ENCODE data around the gene NDUFAF8.

The NDUFAF8 gene

DNA sequence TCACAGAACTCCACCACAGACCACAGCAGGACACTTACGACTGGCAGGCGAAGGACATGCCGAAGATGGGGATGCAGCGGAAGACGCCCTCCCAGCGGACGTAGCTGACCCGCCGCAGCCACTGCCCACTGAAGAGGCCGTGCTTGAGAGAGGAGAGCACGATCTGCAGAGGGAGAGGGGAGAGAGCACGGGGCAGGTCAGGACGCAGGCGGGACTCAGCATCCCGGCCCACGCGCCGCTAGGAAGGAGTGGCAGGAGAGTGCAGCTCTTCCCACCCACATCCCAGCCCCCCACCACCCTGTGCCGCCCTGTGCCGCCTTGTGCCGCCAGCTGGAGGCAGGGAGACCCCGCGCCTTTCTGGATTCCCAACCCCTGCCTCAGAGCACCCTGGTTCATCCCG lies 41.5 kb downstream of the NDUFAF8 start:
- no peak for FAIRE-seq
- no peak for TF ChIP-seq POLR2A (IDR thresholded peaks at IDR 0.05; ENCODE audit: low read depth, low read length)
- no peak for DNase-seq (ENCODE audit: insufficient read length, low spot score)

DNA sequence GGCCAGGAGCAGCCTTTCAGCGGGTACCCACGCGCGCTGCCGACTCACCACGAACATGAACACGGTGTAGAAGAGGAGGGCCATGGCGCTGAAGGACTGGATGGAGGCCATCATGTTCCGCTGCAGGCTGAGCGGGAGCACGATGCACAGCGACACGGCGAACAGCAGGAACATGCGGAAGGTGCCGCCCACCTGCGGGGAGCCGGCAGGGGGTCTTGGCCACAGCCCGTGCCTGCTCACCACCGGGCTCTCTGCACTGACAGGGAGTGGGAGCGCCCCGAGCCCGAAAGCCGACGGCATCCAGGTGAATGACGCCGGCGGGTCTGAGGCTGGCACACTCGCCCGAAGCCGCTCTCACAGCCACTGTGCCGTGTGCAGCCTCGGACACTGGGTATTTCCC lies 43.0 kb downstream of the NDUFAF8 start:
- DNase-seq (ENCODE audit: insufficient read length, low spot score), result no peak
- no peak for FAIRE-seq
- TF ChIP-seq POLR2A (IDR thresholded peaks at IDR 0.05; ENCODE audit: low read depth, low read length), result no peak

DNA sequence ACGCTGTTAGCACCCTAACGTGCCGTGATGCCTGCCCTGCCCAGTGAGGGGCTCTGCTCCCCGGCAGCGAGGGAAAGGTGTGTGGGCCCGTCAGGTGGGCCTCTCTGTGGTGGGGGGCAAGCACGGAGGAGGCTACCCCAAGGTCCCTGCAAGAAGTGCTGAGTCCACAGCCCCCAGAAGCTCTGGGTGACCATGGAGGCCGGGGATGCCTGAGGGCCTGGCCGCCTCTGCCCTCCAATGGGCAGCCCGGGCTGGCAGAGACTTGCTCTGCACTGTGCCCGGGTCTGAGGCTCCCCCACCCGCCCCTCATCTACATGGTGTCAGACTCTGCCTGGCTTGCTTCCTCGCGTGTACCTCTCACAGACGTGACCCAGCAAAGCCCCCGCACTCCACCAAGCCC lies 43.8 kb downstream of the NDUFAF8 start:
- DNase-seq (ENCODE audit: insufficient read length, low spot score) (no peak), FAIRE-seq (no peak)
- no peak for TF ChIP-seq POLR2A (IDR thresholded peaks at IDR 0.05; ENCODE audit: low read depth, low read length)

DNA sequence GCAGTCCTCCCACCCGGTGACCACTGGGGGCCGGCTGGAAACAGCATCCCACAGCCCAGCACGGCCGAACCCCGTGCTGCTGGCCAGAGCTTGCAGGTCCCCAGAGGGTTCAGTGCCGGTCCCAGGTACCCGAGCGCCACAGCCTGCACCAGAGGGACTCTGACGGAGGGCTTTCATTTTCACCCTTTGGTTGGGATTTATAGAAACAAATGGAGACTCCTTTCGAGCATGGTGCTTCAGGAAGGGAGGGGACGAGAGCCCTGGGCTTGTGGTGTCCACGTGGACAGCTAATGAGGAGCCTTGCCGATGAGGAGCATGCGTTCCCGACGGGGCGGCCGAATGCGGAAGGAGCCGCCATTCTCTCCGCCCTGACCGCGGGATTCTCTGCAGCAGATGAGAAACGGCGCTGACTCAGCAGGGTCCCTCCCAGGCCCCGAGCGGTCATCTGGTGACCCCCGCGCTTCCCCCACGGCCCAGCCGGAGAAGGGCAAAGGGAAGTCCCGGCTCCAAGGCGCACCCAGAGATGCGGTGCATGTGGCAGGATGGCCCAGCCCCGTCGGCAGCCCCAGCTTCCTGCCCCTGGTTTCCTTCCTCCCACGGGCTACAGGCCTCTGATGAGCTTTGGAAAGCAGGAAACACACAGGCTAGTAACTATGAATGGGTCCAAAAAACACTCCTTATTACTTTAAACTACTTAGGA lies 46.2 kb downstream of the NDUFAF8 start:
- no peak for DNase-seq (ENCODE audit: insufficient read length, low spot score)
- no peak for TF ChIP-seq POLR2A (IDR thresholded peaks at IDR 0.05; ENCODE audit: low read depth, low read length)
- no peak for FAIRE-seq

DNA sequence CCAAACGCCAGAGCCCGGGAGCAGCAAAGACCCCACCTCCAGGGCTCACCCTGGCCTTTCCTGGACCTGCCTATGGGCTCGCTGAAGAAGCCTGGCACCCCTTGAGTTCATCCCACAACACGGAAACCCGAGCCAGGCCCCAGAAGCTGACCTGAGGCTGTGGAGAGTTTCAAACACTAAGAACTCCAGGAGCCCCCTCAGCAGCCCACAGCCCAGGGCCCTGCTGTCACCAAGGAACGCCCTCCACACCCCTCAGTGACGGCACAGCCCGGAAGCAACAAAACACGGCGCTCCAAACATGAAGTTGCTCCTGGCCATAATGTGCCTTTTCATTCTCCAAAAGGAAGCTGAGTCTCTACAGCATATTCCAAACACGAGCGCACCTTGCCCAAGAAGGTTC lies 46.8 kb downstream of the NDUFAF8 start:
- no peak for DNase-seq (ENCODE audit: insufficient read length, low spot score)
- no peak for TF ChIP-seq POLR2A (IDR thresholded peaks at IDR 0.05; ENCODE audit: low read depth, low read length)
- no peak for FAIRE-seq

DNA sequence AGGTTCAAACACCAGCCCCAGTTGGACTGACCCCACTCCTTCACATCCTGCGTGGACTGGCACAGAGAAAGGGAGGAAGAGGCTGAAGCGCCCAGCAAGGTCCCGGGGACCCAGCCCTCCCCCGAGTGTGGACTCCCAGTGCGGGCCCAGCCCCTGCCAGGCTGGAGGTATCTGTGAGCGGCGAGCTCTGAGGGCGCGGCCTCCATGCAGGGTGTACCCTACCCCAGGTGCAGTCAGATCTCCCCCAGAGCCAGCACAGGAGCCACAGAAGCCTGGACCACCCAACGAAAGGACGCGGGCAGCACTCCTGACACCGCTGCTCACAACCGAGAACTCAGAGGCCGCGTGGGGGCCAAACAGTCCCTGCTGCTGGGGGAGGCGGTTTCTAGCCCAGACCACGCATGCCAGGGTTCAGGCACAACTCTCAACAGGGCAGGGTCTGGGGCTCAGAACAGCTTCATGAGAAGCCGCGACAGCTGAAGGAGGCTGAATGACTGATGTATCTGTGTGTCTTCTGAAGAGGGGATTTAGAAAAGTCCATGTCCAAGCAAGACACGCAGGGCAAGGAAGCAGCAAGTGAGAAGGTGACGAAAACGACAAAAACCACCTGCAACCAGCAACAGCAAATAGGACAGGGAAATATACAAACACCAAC lies 47.5 kb downstream of the NDUFAF8 start:
- TF ChIP-seq POLR2A (IDR thresholded peaks at IDR 0.05; ENCODE audit: low read depth, low read length), result no peak
- no peak for DNase-seq (ENCODE audit: insufficient read length, low spot score)
- FAIRE-seq, result no peak

DNA sequence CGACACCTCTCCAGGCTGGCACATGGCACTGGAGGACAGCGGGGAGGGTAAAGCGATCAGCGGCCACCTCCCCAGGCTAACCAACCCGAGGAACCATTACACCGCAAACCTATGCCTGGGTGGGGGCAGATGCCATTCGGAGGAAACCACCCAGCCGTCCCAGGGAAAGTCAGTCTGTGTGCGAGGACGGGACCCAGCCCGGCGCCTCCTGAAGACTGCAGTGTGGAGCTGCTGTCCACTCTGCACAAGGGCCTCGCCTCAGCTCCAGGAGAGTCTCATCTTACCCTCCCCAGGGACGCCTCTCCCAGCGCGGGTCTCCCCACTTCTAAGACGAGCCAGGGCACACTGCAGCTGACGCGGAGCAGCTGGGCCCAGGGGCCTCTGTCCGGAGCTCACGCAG lies 48.0 kb downstream of the NDUFAF8 start:
- FAIRE-seq (no peak), DNase-seq (ENCODE audit: insufficient read length, low spot score) (no peak)
- no peak for TF ChIP-seq POLR2A (IDR thresholded peaks at IDR 0.05; ENCODE audit: low read depth, low read length)

DNA sequence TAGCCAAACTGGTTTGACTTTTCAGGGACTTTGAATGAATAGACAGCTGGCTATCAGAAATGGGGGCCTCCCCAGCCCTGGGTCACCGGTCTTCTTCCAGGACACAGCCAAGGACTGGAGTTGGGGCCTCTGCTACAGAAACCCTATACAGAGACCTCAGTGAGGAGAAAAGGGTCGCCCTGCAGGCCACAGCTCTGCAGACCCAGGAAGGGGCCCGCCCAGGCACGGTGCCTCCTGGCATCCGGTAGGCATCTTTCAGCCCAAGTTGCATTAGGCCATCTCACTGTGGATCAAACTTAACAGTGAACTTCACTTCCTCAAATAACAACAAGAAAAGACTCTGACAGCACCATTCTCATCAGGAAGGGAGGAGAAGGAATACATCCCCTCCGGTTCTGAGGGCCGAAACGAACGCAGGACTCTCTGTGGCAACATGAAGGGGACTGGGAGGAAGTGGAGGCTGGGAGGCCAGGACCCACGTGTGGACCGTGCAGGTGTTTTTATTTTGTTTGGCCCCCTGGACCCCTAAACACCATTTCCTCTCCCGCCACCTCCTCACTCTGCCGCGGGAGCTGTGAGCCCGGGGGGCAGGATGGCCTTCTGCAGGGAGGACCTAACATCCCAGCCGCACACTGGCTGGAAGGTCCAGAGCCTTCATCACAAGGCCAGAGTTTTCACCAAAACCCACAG lies 48.8 kb downstream of the NDUFAF8 start:
- FAIRE-seq, result no peak
- DNase-seq (ENCODE audit: insufficient read length, low spot score), result no peak
- TF ChIP-seq POLR2A (IDR thresholded peaks at IDR 0.05; ENCODE audit: low read depth, low read length), result no peak

DNA sequence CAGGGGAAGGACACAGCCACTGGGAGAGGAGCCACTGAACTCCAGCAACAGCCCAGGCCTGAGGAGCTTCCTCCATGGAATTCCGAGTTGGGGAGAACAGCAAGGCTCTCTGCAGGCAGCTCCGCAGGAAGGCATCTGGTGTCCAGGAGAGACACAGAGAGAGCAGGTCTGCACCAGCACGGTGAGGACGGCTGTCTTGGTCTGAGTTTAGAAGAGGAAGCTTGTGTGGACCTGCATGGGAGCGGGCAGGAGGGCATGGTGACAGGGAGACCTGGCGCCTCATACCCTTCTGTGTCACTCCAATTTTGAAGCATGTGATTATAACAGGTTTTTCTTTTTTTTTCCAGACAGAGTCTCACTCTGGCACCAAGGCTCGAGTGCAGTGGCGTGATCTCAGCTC lies 49.6 kb downstream of the NDUFAF8 start:
- DNase-seq (ENCODE audit: insufficient read length, low spot score) (no peak), FAIRE-seq (no peak)
- TF ChIP-seq POLR2A (IDR thresholded peaks at IDR 0.05; ENCODE audit: low read depth, low read length), result no peak

DNA sequence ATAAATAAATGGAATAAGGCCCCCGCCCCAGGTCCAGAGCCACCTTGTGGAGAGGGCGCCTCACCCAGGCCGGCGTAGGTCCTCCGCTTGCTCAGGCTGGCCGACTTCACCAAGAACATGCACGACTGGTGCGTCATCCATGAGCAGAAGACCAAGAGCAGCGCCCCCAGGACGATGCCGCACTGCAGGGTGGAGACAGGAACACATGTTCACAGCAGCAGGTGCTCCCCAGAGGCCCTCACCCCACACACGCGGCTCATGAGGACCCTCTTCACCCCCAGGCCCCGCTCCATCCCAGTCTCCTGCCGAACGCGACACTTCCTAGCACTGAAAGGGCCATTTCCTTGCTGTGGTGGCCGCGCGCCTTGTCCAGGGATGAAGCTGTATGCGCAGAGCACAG lies 50.5 kb downstream of the NDUFAF8 start:
- no peak for TF ChIP-seq POLR2A (IDR thresholded peaks at IDR 0.05; ENCODE audit: low read depth, low read length)
- DNase-seq (ENCODE audit: insufficient read length, low spot score) (no peak), FAIRE-seq (no peak)

DNA sequence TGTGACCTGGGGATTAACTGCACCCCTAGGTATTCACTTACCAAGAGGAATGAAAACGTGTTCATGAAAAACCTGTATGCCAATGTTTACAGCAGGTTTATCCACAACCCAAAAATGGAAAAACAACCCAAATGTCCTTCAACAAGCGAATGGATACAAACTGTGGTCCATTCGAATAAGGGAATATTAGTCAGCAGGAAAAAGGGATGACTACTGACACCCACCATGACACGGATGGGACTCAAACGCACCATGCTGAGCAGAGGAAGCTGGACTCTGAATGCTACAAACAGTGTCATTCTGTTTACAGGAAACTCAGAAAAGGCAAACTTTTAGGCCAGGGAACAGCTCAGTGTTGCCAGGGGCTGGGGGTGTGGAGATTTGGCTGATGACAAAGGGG lies 51.1 kb downstream of the NDUFAF8 start:
- TF ChIP-seq POLR2A (IDR thresholded peaks at IDR 0.05; ENCODE audit: low read depth, low read length), result no peak
- DNase-seq (ENCODE audit: insufficient read length, low spot score) (no peak), FAIRE-seq (no peak)
